Astrocyte of the cerebellum (primary cell): Measurements from ENCODE around the gene SRRM2.

Experiments
- DNase-seq: peaks from one replicate; pipeline ENCODE4 v3.0.0-alpha.2; 2011; ENCODE audit warnings: low read depth
- H3K4me3 ChIP-seq: 2 replicates; pipeline ENCODE4 v1.5.1; 2011; ENCODE audit warnings: mild to moderate bottlenecking, low read depth, low read length, moderate library complexity
- in situ Hi-C: cut with HindIII; loops from 2 replicates; pipeline ENCODE4 v1.10.0; 2017; ENCODE audit warnings: low sequenced_read_pairs
- TF ChIP-seq, protein P1 (sequence below): IDR thresholded peaks from 2 replicates; pipeline ENCODE4 v1.5.1; 2012; ENCODE audit warnings: low read length, low read depth, moderate library complexity, mild to moderate bottlenecking; ENCODE audit errors: missing control alignments

The SRRM2 gene

DNA sequence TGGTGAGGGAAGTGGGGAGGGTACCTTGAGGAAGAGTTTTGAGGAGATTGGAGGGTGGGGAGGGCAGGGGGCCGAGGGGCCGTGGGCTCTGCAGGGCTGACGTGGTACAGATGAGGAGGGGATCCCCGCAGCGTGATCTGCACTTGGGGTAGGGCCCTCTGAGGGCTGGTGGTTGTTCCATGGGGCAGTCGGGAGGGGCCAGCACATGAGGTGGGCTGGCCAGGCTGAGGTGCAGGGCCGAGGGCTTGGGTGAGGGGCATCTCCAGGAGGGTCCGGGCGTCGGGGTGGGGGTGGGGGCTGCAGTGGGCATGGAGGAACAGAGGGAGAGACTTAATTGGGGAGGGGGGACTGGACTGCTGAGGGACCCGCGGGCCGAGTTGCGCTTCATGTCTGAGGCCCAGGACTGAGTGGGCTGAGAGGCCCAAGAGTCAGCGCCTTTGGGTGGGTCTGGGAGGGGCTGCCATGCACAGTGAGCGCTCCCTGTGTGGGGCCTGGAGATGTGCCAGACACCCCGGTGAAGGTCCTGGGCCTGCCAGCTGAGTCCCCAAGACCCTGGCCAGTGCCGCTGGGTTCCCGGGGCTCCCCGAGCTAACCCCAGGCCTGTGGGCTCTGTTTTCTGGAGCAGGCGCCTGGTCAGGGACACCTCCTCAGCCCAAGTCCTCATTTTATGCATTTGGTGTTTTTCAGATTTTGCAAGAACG is 45.7 kb upstream of the SRRM2 start:
- no peak overlapping the region for H3K4me3 ChIP-seq
- in situ Hi-C loops = no loop called here
- TF ChIP-seq, protein P1, sequence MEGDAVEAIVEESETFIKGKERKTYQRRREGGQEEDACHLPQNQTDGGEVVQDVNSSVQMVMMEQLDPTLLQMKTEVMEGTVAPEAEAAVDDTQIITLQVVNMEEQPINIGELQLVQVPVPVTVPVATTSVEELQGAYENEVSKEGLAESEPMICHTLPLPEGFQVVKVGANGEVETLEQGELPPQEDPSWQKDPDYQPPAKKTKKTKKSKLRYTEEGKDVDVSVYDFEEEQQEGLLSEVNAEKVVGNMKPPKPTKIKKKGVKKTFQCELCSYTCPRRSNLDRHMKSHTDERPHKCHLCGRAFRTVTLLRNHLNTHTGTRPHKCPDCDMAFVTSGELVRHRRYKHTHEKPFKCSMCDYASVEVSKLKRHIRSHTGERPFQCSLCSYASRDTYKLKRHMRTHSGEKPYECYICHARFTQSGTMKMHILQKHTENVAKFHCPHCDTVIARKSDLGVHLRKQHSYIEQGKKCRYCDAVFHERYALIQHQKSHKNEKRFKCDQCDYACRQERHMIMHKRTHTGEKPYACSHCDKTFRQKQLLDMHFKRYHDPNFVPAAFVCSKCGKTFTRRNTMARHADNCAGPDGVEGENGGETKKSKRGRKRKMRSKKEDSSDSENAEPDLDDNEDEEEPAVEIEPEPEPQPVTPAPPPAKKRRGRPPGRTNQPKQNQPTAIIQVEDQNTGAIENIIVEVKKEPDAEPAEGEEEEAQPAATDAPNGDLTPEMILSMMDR = no peak
- no peak for DNase-seq

DNA sequence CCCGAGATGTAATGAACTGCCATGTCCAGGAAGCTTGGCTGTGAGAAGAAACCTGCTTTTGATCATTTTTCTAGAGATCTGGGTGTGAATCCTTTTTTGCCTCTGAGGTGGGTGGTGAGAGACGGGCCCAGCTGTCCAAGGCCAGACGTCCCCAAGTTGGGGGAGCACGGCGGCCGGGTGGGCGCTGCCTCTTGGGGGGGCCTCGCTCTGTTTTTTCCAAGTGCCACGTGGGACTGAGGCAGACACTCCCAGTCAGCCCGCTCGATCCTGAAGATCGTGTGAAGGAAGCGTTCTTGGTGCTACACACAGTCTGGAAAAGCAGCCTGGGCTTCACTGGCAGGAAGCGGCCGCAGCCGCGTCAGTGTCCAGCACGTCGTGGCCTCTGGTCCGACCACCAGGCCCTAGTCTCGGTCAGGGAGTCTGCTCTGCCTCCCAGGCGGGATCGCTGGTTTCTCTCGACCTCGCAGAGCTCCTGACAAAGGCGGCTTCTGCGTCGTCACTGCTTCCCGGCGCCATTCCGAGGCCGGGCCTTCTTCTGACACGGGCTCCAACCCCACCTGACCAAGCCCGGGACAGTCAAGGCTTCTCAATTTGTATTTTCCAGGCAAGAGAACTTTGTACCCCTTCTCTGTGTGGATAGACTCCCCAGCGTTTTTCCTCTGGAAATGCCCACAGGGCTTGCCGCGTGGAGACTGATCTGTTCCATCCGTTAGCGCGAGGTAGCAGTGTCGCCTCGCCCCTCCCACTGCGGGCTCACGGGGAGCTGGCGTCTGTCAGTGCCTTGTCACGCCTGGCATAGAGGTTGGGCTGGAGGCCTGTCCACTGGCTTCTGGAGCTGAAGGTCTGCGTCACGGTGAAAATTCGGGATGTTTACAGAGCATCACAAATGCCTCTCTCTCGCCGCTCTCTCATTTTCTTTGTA is 44.8 kb upstream of the SRRM2 start:
- TF ChIP-seq, protein P1 = no peak
- no peak for DNase-seq
- H3K4me3 ChIP-seq = no peak overlapping the region
- in situ Hi-C loops = no loop called here

DNA sequence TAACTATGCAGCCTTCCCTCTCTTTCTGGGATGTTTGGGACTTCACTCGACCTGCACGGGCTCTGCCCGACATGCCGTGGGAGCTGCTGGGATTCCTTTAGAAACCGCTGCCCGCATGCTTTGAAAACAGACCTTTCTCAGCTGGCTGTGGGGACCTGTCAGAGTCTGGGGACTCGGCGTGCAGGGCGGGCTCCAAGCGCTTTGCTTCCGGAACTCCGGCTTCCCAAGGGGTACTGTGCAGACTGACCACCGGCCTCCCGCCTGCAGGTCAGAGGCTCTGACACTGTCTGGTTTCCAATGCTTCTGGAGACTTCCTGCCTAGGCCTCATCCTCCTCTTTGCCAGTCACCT is 44.2 kb upstream of the SRRM2 start:
- TF ChIP-seq, protein P1 = no peak
- in situ Hi-C loops = no loop called here
- no peak for DNase-seq

DNA sequence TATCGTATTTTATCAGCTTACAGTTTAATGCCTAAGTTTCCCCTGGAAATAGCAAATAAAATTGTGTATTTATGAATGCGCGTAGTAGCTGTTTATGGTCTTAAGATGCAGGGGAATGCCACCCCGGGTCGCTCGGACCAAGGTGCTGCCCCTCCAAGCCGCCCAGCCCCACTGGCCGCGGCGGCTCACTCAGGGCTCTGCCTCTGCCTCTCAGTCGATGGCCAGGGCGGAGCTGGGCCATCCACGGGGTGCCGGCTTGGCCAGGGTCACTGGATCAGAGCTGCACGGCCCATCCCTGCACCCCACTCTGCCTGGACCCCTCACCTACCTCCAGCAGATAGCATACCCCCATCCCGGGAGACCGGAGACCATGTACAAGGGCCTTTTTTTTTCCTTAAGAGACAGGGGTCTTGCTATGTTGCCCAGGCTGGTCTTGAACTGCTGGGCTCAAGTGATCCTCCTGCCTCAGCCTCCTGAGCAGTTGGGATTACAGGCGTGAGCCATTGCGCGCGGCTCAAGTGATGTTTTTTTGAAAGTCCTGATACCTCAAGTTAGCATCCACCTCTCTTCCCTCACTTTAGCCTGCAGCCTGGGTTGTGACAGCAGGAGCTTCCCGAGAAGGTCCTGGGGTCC is 43.4 kb upstream of the SRRM2 start:
- no peak for DNase-seq
- in situ Hi-C loops = no loop called here
- no peak overlapping the region for H3K4me3 ChIP-seq
- TF ChIP-seq, protein P1 = no peak

More for the DNA sequence above, 44.2 kb upstream of the SRRM2 start:
- no peak overlapping the region for H3K4me3 ChIP-seq

DNA sequence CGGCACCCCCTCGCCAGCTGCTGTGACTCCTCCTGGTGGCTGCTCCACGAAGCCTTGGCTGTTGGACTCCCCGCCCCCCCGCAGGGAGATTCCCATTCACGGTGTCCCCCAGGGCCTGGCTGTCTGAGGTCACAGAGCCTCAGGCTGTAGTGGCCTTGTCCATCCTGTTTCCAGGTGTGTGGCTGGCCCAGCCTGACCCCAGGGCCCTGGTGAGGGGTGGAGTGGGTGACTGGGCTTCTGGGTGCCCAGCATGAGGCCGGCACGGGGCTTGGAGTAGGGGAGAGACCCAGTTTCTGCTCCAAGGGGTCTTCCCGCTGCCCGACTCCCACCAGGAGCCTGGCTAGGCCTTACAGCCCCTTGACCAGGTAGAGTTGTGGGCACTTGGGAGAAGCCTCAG is 42.9 kb upstream of the SRRM2 start:
- TF ChIP-seq, protein P1 = no peak
- no peak overlapping the region for H3K4me3 ChIP-seq
- in situ Hi-C loops = no loop called here
- no peak for DNase-seq

- no peak overlapping the region for H3K4me3 ChIP-seq
- in situ Hi-C loops = no loop called here
- TF ChIP-seq, protein P1 = no peak
- no peak for DNase-seq
Measured at GRCh38 chr16:2710021-2710710, 42.3 kb upstream of the SRRM2 start.
